ENCODE data around the gene XPR1.

The XPR1 gene

GRCh38 chr1:180627411-180627810 is 4.4 kb upstream of the XPR1 start:
- no peak overlapping the region for H3K27ac ChIP-seq (ENCODE audit: low read depth, low read length)
- no peak overlapping the region for H3K4me2 ChIP-seq (ENCODE audit: low read length)
- H3F3A ChIP-seq (ENCODE audit: control insufficient read depth, insufficient read depth), result no peaks in the 10 kb centered on the region
- H3K79me2 ChIP-seq (ENCODE audit: control insufficient read depth, low read length), result peaks cover under 1% of the 10 kb centered on the region
- H3K27me3 ChIP-seq (ENCODE audit: control insufficient read depth, low read length), result peaks cover 10% of the 10 kb centered on the region
- no peaks in the 10 kb centered on the region for H3K9me2 ChIP-seq (replicated peaks; ENCODE audit: control insufficient read depth, low read length)
- 0 out of 2 replicates have a peak, but pooled peaks cover 3% of the 10 kb centered on the region for H3K36me3 ChIP-seq (ENCODE audit: control insufficient read depth, low read length)
- H3K4me3 ChIP-seq (ENCODE audit: low read length), result no peak overlapping the region
- H3K4me1 ChIP-seq (ENCODE audit: control insufficient read depth, low read length), result peaks cover 16% of the 10 kb centered on the region
- no peaks in the 10 kb centered on the region for H4K20me1 ChIP-seq (ENCODE audit: control insufficient read depth, insufficient read depth, low read depth, low read length)
- H3K9me3 ChIP-seq (ENCODE audit: control insufficient read depth, insufficient read depth, low read length), result no peaks in the 10 kb centered on the region
- TF ChIP-seq CTCF (IDR thresholded peaks at IDR 0.05; ENCODE audit: low read depth, low read length, poor library complexity, severe bottlenecking), result no peak
- no peak for TF ChIP-seq EZH2phosphoT487 (IDR thresholded peaks at IDR 0.05; ENCODE audit: borderline replicate concordance, low read length)

GRCh38 chr1:180628646-180629045 is 3.2 kb upstream of the XPR1 start:
- Histone ChIP-seq H3K27me3 (ENCODE audit: control insufficient read depth, low read length) (peaks cover 10% of the 10 kb centered on the region), H3K9me3 (ENCODE audit: control insufficient read depth, insufficient read depth, low read length) (no peaks in the 10 kb centered on the region), H4K20me1 (ENCODE audit: control insufficient read depth, insufficient read depth, low read depth, low read length) (0 out of 2 replicates have a peak, but pooled peaks cover 5% of the 10 kb centered on the region), H3K27ac (ENCODE audit: low read depth, low read length) (no peak overlapping the region), H3K9me2 (replicated peaks; ENCODE audit: control insufficient read depth, low read length) (no peaks in the 10 kb centered on the region), H3F3A (ENCODE audit: control insufficient read depth, insufficient read depth) (no peaks in the 10 kb centered on the region; the same call in 1 of the 2 replicates), H3K79me2 (ENCODE audit: control insufficient read depth, low read length) (peaks cover 13% of the 10 kb centered on the region), H3K4me1 (ENCODE audit: control insufficient read depth, low read length) (peaks cover 27% of the 10 kb centered on the region), H3K4me2 (ENCODE audit: low read length) (no peak overlapping the region), H3K4me3 (ENCODE audit: low read length) (no peak overlapping the region), H3K36me3 (ENCODE audit: control insufficient read depth, low read length) (0 out of 2 replicates have a peak, but pooled peaks cover 4% of the 10 kb centered on the region)
- TF ChIP-seq EZH2phosphoT487 (IDR thresholded peaks at IDR 0.05; ENCODE audit: borderline replicate concordance, low read length), result no peak
- no peak for TF ChIP-seq CTCF (IDR thresholded peaks at IDR 0.05; ENCODE audit: low read depth, low read length, poor library complexity, severe bottlenecking)

GRCh38 chr1:180630408-180631193 is 1.2 kb upstream of the XPR1 start:
- Histone ChIP-seq H3K36me3 (ENCODE audit: control insufficient read depth, low read length) (0 out of 2 replicates have a peak, but pooled peaks cover 4% of the 10 kb centered on the region), H3K4me1 (ENCODE audit: control insufficient read depth, low read length) (peaks cover 33% of the 10 kb centered on the region), H3K9me2 (replicated peaks; ENCODE audit: control insufficient read depth, low read length) (no peaks in the 10 kb centered on the region), H4K20me1 (ENCODE audit: control insufficient read depth, insufficient read depth, low read depth, low read length) (0 out of 2 replicates have a peak, but pooled peaks cover 6% of the 10 kb centered on the region), H3K27ac (ENCODE audit: low read depth, low read length) (no peak overlapping the region), H3K9me3 (ENCODE audit: control insufficient read depth, insufficient read depth, low read length) (no peaks in the 10 kb centered on the region), H3K4me2 (ENCODE audit: low read length) (peak overlapping the region; percentile 50), H3K4me3 (ENCODE audit: low read length) (peak overlapping the region; percentile 46), H3F3A (ENCODE audit: control insufficient read depth, insufficient read depth) (no peaks in the 10 kb centered on the region; the same call in 1 of the 2 replicates), H3K79me2 (ENCODE audit: control insufficient read depth, low read length) (peaks cover 28% of the 10 kb centered on the region), H3K27me3 (ENCODE audit: control insufficient read depth, low read length) (peaks cover 10% of the 10 kb centered on the region; the same call in 1 of the 2 replicates)
- TF ChIP-seq EZH2phosphoT487 (IDR thresholded peaks at IDR 0.05; ENCODE audit: borderline replicate concordance, low read length) (no peak), CTCF (IDR thresholded peaks at IDR 0.05; ENCODE audit: low read depth, low read length, poor library complexity, severe bottlenecking) (no peak)

Measured in DOHH2 (cell line).